Cardiac muscle cell (in vitro differentiated cells and primary cell): Measurements from ENCODE around the gene LCLAT1. TPM values are rescaled to one million over a fixed set of nuclear protein-coding genes. Genes with fewer than 3 reads are reported as not detected.

Experiments used
- DNase-seq, 2 donors: peaks; one replicate each; pipeline versions ENCODE4 v3.0.0 to v3.0.0-alpha.2; 2010 to 2017; ENCODE audit warnings: low read depth in 1 of 2, low spot score in 1 of 2
- H3K27ac ChIP-seq: fragments of 200-600 bp; sonication (generic); 2 replicates; pipeline ENCODE4 v1.5.1; 2016
- H3K27me3 ChIP-seq: fragments of 200-600 bp; sonication (generic); 2 replicates; pipeline ENCODE4 v1.6.0; 2016; ENCODE audit warnings: control low read depth
- H3K36me3 ChIP-seq: fragments of 200-600 bp; sonication (generic); 2 replicates; pipeline ENCODE4 v1.5.1; 2016; ENCODE audit warnings: control low read depth
- H3K4me1 ChIP-seq: fragments of 200-600 bp; sonication (generic); 2 replicates; pipeline ENCODE4 v1.8.1; 2017; ENCODE audit warnings: low read depth, mild to moderate bottlenecking, mixed run types
- H3K4me3 ChIP-seq: fragments of 200-600 bp; sonication (generic); 2 replicates; pipeline ENCODE4 v1.5.1; 2016; ENCODE audit warnings: mild to moderate bottlenecking
- H3K9me3 ChIP-seq: fragments of 200-600 bp; sonication (generic); 2 replicates; pipeline ENCODE4 v1.5.1; 2017; ENCODE audit warnings: low read depth, mild to moderate bottlenecking, control low read depth
- CTCF ChIP-seq: IDR thresholded peaks from 2 replicates; pipeline ENCODE4 v1.5.1; 2012; ENCODE audit warnings: low read depth, mild to moderate bottlenecking, low read length
- polyA plus RNA-seq: library from polyadenylated mRNA; unstranded; fragments of >200 nt; fragmentation: Nextera tagmentation; extraction: Ambion mirVana; gene quantifications from 2 replicates; pipeline ENCODE4 v1.2.1, GENCODE V29; 2016
- total RNA-seq: library from RNA; depleted of rRNA; stranded (reverse); fragments of >200 nt; gene quantifications from 2 replicates; pipeline ENCODE4 v1.2.3, GENCODE V29; 2016

The LCLAT1 gene
- total and polyA plus RNA-seq, 2 experiments from 2014 or later: 19.6 to 25.5 TPM

GRCh38 chr2:30456106-30456505 is 9.1 kb downstream of the LCLAT1 start:
- TF ChIP-seq CTCF: no peak
- Histone ChIP-seq H3K27ac (no peak overlapping the region), H3K4me3 (no peak overlapping the region), H3K36me3 (no peaks in the 10 kb centered on the region), H3K27me3 (no peaks in the 10 kb centered on the region), H3K4me1 (peaks cover 6% of the 10 kb centered on the region), H3K9me3 (no peaks in the 10 kb centered on the region)
- no peak for DNase-seq

GRCh38 chr2:30456579-30456978 is 9.5 kb downstream of the LCLAT1 start:
- no peak for DNase-seq
- H3K27me3 ChIP-seq: no peaks in the 10 kb centered on the region
- H3K27ac ChIP-seq: no peak overlapping the region
- peaks cover 6% of the 10 kb centered on the region for H3K4me1 ChIP-seq
- no peak overlapping the region for H3K4me3 ChIP-seq
- TF ChIP-seq CTCF: no peak
- no peaks in the 10 kb centered on the region for H3K36me3 ChIP-seq
- H3K9me3 ChIP-seq: no peaks in the 10 kb centered on the region

- H3K4me3 ChIP-seq: no peak overlapping the region
- TF ChIP-seq CTCF: no peak
Observed at GRCh38 chr2:30457296-30457695, 10.2 kb downstream of the LCLAT1 start.

GRCh38 chr2:30459140-30459539 is 12.1 kb downstream of the LCLAT1 start:
- no peak for DNase-seq
- peaks cover 7% of the 10 kb centered on the region for H3K4me1 ChIP-seq

More at GRCh38 chr2:30457296-30457695, 10.2 kb downstream of the LCLAT1 start:
- H3K36me3 ChIP-seq: no peaks in the 10 kb centered on the region
- peaks cover 9% of the 10 kb centered on the region for H3K4me1 ChIP-seq
- H3K27ac ChIP-seq: no peak overlapping the region
- H3K27me3 ChIP-seq: no peaks in the 10 kb centered on the region
- no peak for DNase-seq
- H3K9me3 ChIP-seq: no peaks in the 10 kb centered on the region

GRCh38 chr2:30462131-30462857 is 15.2 kb downstream of the LCLAT1 start:
- Histone ChIP-seq H3K4me3 (no peak overlapping the region), H3K36me3 (no peaks in the 10 kb centered on the region), H3K27me3 (no peaks in the 10 kb centered on the region), H3K4me1 (peaks cover 27% of the 10 kb centered on the region), H3K27ac (peak overlapping the region; percentile 19), H3K9me3 (no peaks in the 10 kb centered on the region)
- no peak for TF ChIP-seq CTCF
- DNase-seq: no peak

More at GRCh38 chr2:30459140-30459539, 12.1 kb downstream of the LCLAT1 start:
- no peaks in the 10 kb centered on the region for H3K9me3 ChIP-seq
- H3K27ac ChIP-seq: no peak overlapping the region
- TF ChIP-seq CTCF: no peak
- no peaks in the 10 kb centered on the region for H3K27me3 ChIP-seq
- no peaks in the 10 kb centered on the region for H3K36me3 ChIP-seq
- no peak overlapping the region for H3K4me3 ChIP-seq
